Aorta (tissue), 5 donors: Measurements from ENCODE around the gene OPRL1. TPM values are rescaled to one million over a fixed set of nuclear protein-coding genes. Genes with fewer than 3 reads are reported as not detected.

Experiments used
- ATAC-seq: fragments of 200-7000 bp; cut with Tn5 transposase; one replicate; pipeline ENCODE4 v1.9.1; 2022; ENCODE audit warnings: moderate library complexity; ENCODE audit not compliant: low FRiP score
- DNase-seq, 2 donors: peaks; one replicate each; pipeline ENCODE4 v3.0.0-alpha.2; 2020
- H3K27ac ChIP-seq, 2 donors: one replicate each; pipeline ENCODE4 v1.5.1; 2013; ENCODE audit warnings: low read length in 2 of 2, mild to moderate bottlenecking in 2 of 2, moderate library complexity in 2 of 2, control low read depth in 1 of 2, inconsistent platforms in 1 of 2, low read depth in 1 of 2
- H3K27me3 ChIP-seq, 2 donors: one replicate each; pipeline ENCODE4 v1.6.1; 2013; ENCODE audit warnings: control low read depth in 1 of 2, low read length in 1 of 2, mild to moderate bottlenecking in 1 of 2, moderate library complexity in 1 of 2; ENCODE audit not compliant: insufficient read depth in 2 of 2, control insufficient read depth in 1 of 2
- H3K36me3 ChIP-seq, 2 donors: one replicate each; pipeline ENCODE4 v1.6.1; 2013; ENCODE audit warnings: control low read depth in 1 of 2, low read length in 1 of 2, mild to moderate bottlenecking in 1 of 2; ENCODE audit not compliant: insufficient read depth in 2 of 2, control insufficient read depth in 1 of 2
- H3K4me1 ChIP-seq, 2 donors: one replicate each; pipeline ENCODE4 v1.6.1; 2013; ENCODE audit warnings: low read length in 2 of 2, control low read depth in 1 of 2, mild to moderate bottlenecking in 1 of 2, moderate library complexity in 1 of 2; ENCODE audit not compliant: insufficient read depth in 2 of 2, control insufficient read depth in 1 of 2
- H3K4me3 ChIP-seq, 2 donors: one replicate each; pipeline ENCODE4 v1.5.1; 2013; ENCODE audit warnings: low read length in 2 of 2, control low read depth in 1 of 2, mild to moderate bottlenecking in 1 of 2
- H3K9me3 ChIP-seq: one replicate; pipeline ENCODE4 v1.6.1; 2013; ENCODE audit warnings: mild to moderate bottlenecking, low read length; ENCODE audit not compliant: control insufficient read depth
- WGBS, 2 donors: extraction: QIAGEN DNeasy Blood & Tissue Kit; methylation state at CpG; one replicate each; pipeline ENCODE4 v1.1.7; 2013; 5-methylcytosine and 5-hydroxymethylcytosine counted together
- intact Hi-C, 2 donors: fragments of 100-400 bp; cut with DNase I; formaldehyde crosslinking; loops; one replicate each; pipeline versions ENCODE4 v1.14.2 to v1.15.0; 2022
- polyA plus RNA-seq, 2 donors: library from polyadenylated mRNA; stranded (reverse); fragments of 200-250 nt; gene quantifications; one replicate each; pipeline ENCODE4 v1.2.3, GENCODE V29; 2013
- total RNA-seq, 2 donors: library from RNA; stranded (reverse); fragmentation: NEBNext Ultra II Directional; extraction: Animal tissue kit (Norgen Biotek cat#: 25700); gene quantifications; one replicate each; pipeline ENCODE4 v1.2.1, GENCODE V29; 2021
- donor health status: healthy with polysubstance abuse.
- donor health status: Bipolar disorder and iron deficiency.
- donor health status: DM: no; HTN: no; CAD: no.
- donor health status: DM: no; HTN: no; CAD: no.
- donor health status: DM: yes; HTN: yes; CAD: no.

The OPRL1 gene
- total and polyA plus RNA-seq, 4 donors = 0.72 to 2.9 (median 0.95) TPM

- no peak overlapping the region for H3K27ac ChIP-seq
- ATAC-seq = no peak
- H3K36me3 ChIP-seq = no peaks in the 10 kb centered on the region
- no peaks in the 10 kb centered on the region for H3K4me1 ChIP-seq
- 53 to 59% methylated on average over 19 of the region's 19 CpGs for WGBS, 2 donors
- intact Hi-C loops = no loop called here
- no peaks in the 10 kb centered on the region for H3K27me3 ChIP-seq
- DNase-seq = peak; percentile 30 to 68
- H3K9me3 ChIP-seq = no peaks in the 10 kb centered on the region
- no peak overlapping the region for H3K4me3 ChIP-seq
These were observed 28.0 kb downstream of the OPRL1 start for GRCh38 chr20:64107736-64108457.

DNA sequence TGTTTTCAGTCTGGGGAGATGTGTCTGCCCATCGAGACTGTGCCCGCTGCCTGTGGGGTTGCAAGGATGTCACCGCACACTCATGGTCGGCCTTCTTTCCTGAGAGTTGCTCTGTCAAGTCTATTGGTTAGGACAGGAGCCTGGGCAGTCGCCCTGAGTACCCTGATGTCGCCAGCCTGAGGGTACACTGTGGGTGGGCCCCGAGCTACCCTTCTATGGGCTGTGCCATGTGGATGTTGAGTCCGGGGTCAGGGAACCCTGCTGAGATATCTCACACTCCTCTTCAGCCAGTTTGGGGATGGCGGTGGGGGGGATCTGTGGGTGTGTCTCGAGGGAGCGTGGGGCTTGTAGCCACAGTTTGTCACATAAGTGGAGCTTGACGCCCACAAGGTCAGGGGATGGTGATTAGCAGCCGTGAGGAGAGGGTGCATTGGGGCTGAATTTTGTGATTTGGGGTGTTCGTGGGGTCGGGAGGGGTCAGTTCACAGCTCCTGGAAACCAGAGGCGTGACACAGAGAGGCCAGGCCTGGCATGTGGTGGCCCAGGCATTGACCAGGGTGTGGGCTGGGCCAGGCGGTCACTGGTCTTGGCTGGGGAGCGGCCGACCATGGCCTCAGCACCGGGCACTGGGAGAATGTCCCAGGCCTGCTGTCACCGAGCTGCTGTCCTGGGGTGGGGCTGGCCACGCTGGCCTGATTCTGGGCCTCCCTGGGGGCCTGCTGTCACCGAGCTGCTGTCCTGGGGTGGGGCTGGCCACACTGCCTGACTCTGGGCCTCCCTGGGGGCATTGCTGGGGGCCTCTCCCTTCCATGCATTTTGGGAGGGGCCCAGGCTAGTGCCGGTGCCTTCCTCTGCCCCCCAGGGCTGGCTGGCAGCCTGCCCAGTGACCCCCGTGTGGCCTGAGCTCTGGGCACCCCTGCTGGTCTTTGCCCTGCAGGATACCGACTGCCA, 29.1 kb downstream of the OPRL1 start:
- Histone ChIP-seq H3K27me3 (no peaks in the 10 kb centered on the region), H3K9me3 (no peaks in the 10 kb centered on the region), H3K4me3 (no peak overlapping the region), H3K4me1 (no peaks in the 10 kb centered on the region), H3K27ac (no peak overlapping the region), H3K36me3 (no peaks in the 10 kb centered on the region)
- intact Hi-C loops = no loop called here
- ATAC-seq (no peak), DNase-seq (peak; percentile 36 to 51)
- 83 to 85% methylated on average over 26 of the region's 26 CpGs for WGBS, 2 donors

DNA sequence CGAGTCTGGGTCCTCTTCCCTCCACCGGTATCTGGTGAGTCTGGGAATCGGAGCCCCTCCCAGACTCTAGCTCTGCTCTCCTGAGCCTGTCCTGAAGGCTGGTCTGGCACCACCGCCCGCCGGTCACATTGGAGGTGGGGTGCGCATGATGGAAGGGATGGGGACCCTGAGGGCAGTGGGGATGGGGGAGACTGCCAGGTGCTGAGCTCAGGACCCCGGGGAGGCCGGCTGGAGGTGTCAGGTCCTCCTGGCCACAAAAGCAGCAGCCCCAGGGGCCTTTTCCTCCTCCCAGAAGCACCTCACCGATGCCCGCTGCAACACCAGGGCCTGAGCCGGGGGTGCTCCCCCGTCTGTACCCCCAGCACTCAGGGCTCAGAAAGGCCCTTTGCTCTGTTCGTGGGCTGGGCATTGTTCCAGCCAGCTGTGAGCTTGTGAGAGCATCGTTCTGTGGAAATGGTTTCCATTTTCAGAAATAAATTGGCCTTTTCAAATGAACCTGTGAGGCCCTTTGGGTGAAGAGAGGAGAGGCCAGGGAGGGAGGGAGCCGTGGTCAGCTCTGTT, 30.0 kb downstream of the OPRL1 start:
- peak; percentile 30 to 59 for DNase-seq
- Histone ChIP-seq H3K27me3 (no peaks in the 10 kb centered on the region), H3K9me3 (no peaks in the 10 kb centered on the region), H3K4me1 (no peaks in the 10 kb centered on the region), H3K27ac (no peak overlapping the region), H3K36me3 (no peaks in the 10 kb centered on the region), H3K4me3 (no peak overlapping the region)
- no peak for ATAC-seq
- whole genome bisulfite sequencing, 2 donors = 75 to 76% methylated on average over 16 of the region's 16 CpGs
- intact Hi-C loops = no loop called here

DNA sequence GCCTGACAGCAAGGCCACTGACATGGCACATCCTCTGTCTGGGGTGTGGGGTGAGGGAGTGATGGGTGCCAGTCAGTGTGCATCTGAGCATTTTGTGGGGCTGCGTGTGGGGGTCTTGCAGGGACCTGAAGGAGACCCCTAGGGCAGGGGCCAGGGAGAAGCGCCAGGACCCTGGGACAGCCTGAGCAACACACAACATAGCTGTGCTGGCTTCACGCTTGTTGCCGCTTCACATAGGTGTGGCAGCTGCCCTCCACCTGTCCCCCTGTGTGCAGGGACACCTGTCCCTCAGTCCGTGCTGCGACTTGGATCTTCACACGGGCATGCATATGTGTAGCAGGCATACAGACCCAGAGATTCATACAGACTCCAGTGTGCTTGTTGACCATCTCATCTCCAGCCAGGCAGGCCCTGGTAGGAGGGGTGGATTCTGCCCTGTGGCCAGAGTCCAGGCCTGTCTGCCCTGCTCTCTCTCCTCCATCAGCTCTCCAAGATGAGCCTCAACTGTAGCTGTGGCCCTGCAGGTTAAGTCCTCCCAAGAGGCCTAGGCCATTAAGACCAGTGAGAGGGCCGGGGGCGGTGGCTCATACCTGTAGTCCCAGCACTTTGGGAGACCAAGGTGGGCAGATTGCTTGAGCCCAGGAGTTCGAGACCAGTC, 30.7 kb downstream of the OPRL1 start:
- Histone ChIP-seq H3K4me3 (no peak overlapping the region), H3K4me1 (no peaks in the 10 kb centered on the region), H3K27ac (no peak overlapping the region), H3K27me3 (no peaks in the 10 kb centered on the region), H3K9me3 (no peaks in the 10 kb centered on the region), H3K36me3 (no peaks in the 10 kb centered on the region)
- ATAC-seq (no peak), DNase-seq (peak; percentile 27 to 73)
- 91 to 95% methylated on average over 10 of the region's 10 CpGs for WGBS, 2 donors
- intact Hi-C loops = no loop called here

DNA sequence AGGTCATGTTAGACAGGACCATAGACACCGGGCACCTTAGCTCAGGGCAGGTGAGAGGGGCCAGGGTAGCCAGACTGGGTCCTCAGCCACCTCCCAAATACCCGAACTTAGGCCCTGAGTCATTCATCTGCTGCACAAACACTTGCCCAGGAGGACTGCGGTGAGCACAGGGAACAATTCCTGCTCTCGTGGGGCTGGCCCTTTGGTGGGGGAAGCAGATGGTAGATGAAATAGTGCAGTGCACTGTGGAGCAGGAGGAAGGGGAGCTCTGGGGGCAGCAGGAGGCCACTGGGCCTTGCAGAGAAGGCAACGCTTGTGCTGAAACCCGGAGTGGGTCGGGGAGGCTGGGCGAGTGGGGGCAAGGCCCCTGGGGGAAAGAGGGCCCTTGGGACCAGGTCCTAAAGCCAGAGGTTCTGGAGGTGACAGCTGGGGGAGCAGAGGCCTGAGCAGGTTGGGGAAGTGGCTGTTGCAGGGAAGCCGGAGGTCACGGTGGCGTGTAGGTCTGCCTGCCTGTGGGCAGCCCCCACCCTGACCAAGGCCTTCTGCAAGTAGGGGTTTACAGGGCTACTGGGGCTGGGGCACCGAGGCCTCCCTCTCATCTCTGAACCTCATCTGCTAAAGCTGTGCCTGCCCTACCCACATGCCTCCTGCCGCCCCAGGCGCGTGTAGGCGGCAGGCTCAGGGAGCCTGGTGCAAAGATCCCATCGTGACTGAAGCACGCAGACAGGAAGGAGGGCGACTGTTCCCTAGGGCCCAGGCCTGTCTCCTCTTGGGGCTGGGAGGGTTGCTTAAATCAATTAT, 32.2 kb downstream of the OPRL1 start:
- H3K9me3 ChIP-seq = no peaks in the 10 kb centered on the region
- 83 to 86% methylated on average over 19 of the region's 19 CpGs for WGBS, 2 donors
- intact Hi-C loops = no loop called here
- DNase-seq (peak; percentile 33 to 47), ATAC-seq (no peak)
- no peaks in the 10 kb centered on the region for H3K36me3 ChIP-seq
- H3K27ac ChIP-seq = no peak overlapping the region
- no peaks in the 10 kb centered on the region for H3K4me1 ChIP-seq
- H3K27me3 ChIP-seq = no peaks in the 10 kb centered on the region
- H3K4me3 ChIP-seq = no peak overlapping the region

DNA sequence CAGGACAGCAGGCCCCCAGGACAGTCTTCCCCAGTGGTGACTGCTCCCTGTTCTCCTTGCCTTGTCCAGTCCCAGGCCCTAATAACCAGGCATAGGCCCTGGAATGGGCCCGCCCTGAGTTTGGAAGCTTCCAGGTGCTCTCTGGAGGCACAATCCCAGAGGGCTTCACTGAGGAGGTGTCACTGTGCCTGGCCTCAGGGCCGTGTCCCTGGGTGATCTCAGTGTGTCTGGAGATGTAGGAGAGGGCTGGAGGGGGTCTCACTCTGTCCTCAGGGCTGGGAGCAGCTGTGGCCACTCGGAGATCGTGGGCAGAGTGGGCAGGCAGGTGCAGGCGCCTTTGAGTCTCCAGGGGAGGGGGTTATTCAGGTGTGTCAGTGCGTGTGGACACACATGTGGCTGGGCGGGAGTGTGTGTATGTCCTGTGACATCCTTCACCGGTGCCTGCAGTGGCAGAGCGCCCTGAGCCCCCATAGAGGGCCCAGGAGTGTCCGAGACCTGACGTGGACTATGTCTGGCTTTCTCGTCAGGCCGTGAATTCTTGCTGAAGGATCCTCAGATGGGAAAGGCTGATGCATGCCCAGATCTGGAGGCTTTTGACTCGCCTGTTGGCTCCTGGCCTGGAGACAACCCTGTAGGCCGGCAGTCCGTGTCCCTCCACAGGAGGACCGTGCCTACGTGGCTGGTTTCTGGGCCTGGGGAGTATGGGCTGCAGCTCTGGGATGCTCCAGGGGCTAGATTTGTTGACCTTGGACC, 33.0 kb downstream of the OPRL1 start:
- Histone ChIP-seq H3K27ac (no peak overlapping the region), H3K36me3 (no peaks in the 10 kb centered on the region), H3K4me1 (no peaks in the 10 kb centered on the region), H3K9me3 (no peaks in the 10 kb centered on the region), H3K4me3 (no peak overlapping the region), H3K27me3 (no peaks in the 10 kb centered on the region)
- DNase-seq = peak; percentile 34 to 62
- ATAC-seq = no peak
- 78% methylated on average over 18 of the region's 18 CpGs for WGBS, 2 donors
- intact Hi-C loops = no loop called here

- no peak for ATAC-seq
- peak in 1 of 2 donors; percentile 39 for DNase-seq
These were observed 33.5 kb downstream of the OPRL1 start for GRCh38 chr20:64113444-64113775.

More at GRCh38 chr20:64113444-64113775, 33.5 kb downstream of the OPRL1 start:
- WGBS, 2 donors = 61 to 63% methylated on average over 5 to 6 of the region's 6 CpGs
- Histone ChIP-seq H3K4me3 (no peak overlapping the region), H3K27me3 (no peaks in the 10 kb centered on the region), H3K9me3 (no peaks in the 10 kb centered on the region), H3K36me3 (no peaks in the 10 kb centered on the region), H3K27ac (no peak overlapping the region), H3K4me1 (no peaks in the 10 kb centered on the region)
- intact Hi-C loops = no loop called here
